ENCODE results near the gene ATF7IP2. TPM values are rescaled to one million over a fixed set of nuclear protein-coding genes. Genes with fewer than 3 reads are reported as not detected.
"Not testable (repeated sequence)": the region's sequence is repeated elsewhere in the genome, so short reads cannot be mapped to it uniquely, and the experiment has no call there.

ATF7IP2 gene
- total and polyA plus RNA-seq, 12 donors, result 19.4 to 62.6 (median 35.8) TPM

- Histone ChIP-seq H3K4me1 (peaks cover 0 to 3% (median 0%) of the 10 kb centered on the region in 9 donors), H3K27ac (no peak overlapping the region), H3K9me3 (no peaks in the 10 kb centered on the region), H3K36me3 (peaks cover 0 to 26% (median 0%) of the 10 kb centered on the region in 9 donors), H3K27me3 (no peaks in the 10 kb centered on the region), H3K4me3 (no peak overlapping the region)
- DNase-seq (no peak), ATAC-seq (peak in 3 of 8 donors; percentile 22 to 49 (median 44))
- WGBS, 2 donors, result 68 to 69% methylated on average over 2 of the region's 2 CpGs
- intact Hi-C loops (cut with DNase I), result loop anchor here in 3 of 10 donors (10.0 kb wide), 3 partner anchors 110 to 1250 kb away; no protein-coding TSS in a partner anchor
- no peak for TF ChIP-seq CTCF (IDR thresholded peaks at IDR 0.05)
Observed at GRCh38 chr16:10504404-10504885, 118.6 kb downstream of the ATF7IP2 start.

GRCh38 chr16:10505286-10505685, 119.4 kb downstream of the ATF7IP2 start:
- WGBS, 2 donors, result 76% methylated on average over 3 of the region's 3 CpGs
- H3K4me1 ChIP-seq, H3K9me3 ChIP-seq, H3K27ac ChIP-seq, H3K4me3 ChIP-seq, H3K27me3 ChIP-seq, DNase-seq, ATAC-seq: not testable (repeated sequence)
- H3K36me3 ChIP-seq, result peaks cover 0 to 26% (median 0%) of the 10 kb centered on the region in 9 donors
- intact Hi-C loops (cut with DNase I), result loop anchor here in 6 of 10 donors (5.0 to 10.0 kb wide), 5 partner anchors 110 to 1250 kb away; no protein-coding TSS in a partner anchor

GRCh38 chr16:10509534-10510025, 123.7 kb downstream of the ATF7IP2 start:
- 26 to 30% methylated on average over 6 of the region's 6 CpGs for WGBS, 2 donors
- H3K36me3 ChIP-seq, result peaks cover 0 to 19% (median 0%) of the 10 kb centered on the region in 9 donors
- no peaks in the 10 kb centered on the region for H3K27me3 ChIP-seq
- DNase-seq, result peak in 1 of 2 donors; percentile 77
- no peaks in the 10 kb centered on the region for H3K9me3 ChIP-seq
- intact Hi-C loops (cut with DNase I), result loop anchor here (1.0 to 10.0 kb wide), 12 partner anchors 115 to 1255 kb away; no protein-coding TSS in a partner anchor
- no peak overlapping the region for H3K27ac ChIP-seq
- TF ChIP-seq CTCF (IDR thresholded peaks at IDR 0.05), result peak; percentile 74 to 89 (median 80)
- peak; percentile 82 to 93 (median 88) for ATAC-seq
- no peak overlapping the region for H3K4me3 ChIP-seq
- H3K4me1 ChIP-seq, result peaks cover 0 to 9% (median 8%) of the 10 kb centered on the region in 9 donors

- peaks cover 0 to 19% (median 0%) of the 10 kb centered on the region in 9 donors for H3K36me3 ChIP-seq
Observed at GRCh38 chr16:10510279-10510678, 124.4 kb downstream of the ATF7IP2 start.

More at GRCh38 chr16:10510279-10510678, 124.4 kb downstream of the ATF7IP2 start:
- Histone ChIP-seq H3K27ac (no peak overlapping the region), H3K4me1 (peaks cover 0 to 16% (median 13%) of the 10 kb centered on the region in 9 donors), H3K4me3 (no peak overlapping the region), H3K27me3 (no peaks in the 10 kb centered on the region), H3K9me3 (no peaks in the 10 kb centered on the region)
- WGBS, 2 donors, result 62 to 66% methylated on average over 2 of the region's 2 CpGs
- no peak for TF ChIP-seq CTCF (IDR thresholded peaks at IDR 0.05)
- DNase-seq (no peak), ATAC-seq (no peak)
- intact Hi-C loops (cut with DNase I), result loop anchor here in 4 of 10 donors (2.0 to 5.0 kb wide), 5 partner anchors 198 to 407 kb away; no protein-coding TSS in a partner anchor
